DND-41 (cell line): Measurements from ENCODE around the gene KANK3.

Experiments
- EZH2 ChIP-seq: IDR thresholded peaks from 3 replicates; pipeline ENCODE4 v1.6.1; 2012; ENCODE audit warnings: borderline replicate concordance, low read depth, mild to moderate bottlenecking, moderate library complexity, low read length, inconsistent platforms; ENCODE audit not compliant: severe bottlenecking
- TF ChIP-seq, protein P1 (sequence below): IDR thresholded peaks from 2 replicates; pipeline ENCODE4 v1.5.1; 2012; ENCODE audit warnings: borderline replicate concordance, low read length, moderate library complexity, mild to moderate bottlenecking; ENCODE audit not compliant: poor library complexity, severe bottlenecking; ENCODE audit errors: extremely low read depth

DNA sequence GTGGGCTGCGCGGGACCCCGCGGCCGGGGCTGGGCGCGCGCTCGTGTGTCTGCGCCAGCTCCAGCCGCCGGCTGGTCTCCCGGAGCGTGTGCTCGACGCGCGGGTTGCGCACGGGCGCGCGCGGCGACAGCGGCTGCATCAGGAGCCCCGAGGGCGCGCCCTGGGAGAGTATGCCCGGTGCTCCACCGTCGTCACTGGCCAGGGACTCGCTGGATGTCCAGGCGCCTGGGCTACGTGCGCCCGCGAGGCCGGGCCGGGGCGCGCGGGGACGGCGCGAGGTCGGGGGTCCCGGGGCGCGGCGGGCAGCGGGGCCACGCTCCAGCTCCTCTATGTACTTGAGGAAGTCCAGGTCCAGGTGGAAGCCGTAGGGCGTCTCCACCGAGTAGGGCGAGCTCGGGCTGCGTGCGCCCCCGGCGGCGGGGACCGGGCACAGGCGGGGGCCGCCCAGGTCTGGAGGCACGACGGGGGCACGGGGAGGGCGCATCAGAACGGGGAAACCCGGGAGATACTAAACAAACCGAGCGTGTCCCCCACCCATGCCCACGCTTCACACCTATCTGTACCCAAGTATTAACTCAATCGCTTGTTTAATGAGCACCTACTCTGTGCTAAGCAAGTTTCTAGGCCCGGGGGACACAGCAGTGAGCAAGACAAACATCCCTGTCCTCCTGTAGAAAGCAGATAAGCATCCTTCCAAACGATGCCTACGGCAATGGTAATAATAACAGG lies 7.6 kb downstream of the KANK3 start:
- TF ChIP-seq, protein P1, sequence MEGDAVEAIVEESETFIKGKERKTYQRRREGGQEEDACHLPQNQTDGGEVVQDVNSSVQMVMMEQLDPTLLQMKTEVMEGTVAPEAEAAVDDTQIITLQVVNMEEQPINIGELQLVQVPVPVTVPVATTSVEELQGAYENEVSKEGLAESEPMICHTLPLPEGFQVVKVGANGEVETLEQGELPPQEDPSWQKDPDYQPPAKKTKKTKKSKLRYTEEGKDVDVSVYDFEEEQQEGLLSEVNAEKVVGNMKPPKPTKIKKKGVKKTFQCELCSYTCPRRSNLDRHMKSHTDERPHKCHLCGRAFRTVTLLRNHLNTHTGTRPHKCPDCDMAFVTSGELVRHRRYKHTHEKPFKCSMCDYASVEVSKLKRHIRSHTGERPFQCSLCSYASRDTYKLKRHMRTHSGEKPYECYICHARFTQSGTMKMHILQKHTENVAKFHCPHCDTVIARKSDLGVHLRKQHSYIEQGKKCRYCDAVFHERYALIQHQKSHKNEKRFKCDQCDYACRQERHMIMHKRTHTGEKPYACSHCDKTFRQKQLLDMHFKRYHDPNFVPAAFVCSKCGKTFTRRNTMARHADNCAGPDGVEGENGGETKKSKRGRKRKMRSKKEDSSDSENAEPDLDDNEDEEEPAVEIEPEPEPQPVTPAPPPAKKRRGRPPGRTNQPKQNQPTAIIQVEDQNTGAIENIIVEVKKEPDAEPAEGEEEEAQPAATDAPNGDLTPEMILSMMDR: no peak
- no peak for TF ChIP-seq EZH2
